ENCODE data around the gene RNASE8. TPM values are rescaled to one million over a fixed set of nuclear protein-coding genes. Genes with fewer than 3 reads are reported as not detected.

Gene RNASE8
- total RNA-seq, 1 donor from 2014 or later = not detected

GRCh38 chr14:21090940-21091663 lies 33.5 kb downstream of the RNASE8 start:
- H3K9me3 Mint-ChIP-seq = peaks cover 9% of the 10 kb centered on the region
- Histone ChIP-seq H3K4me1 (peaks cover 45% of the 10 kb centered on the region), H3F3A (ENCODE audit: low read depth) (peaks cover 91% of the 10 kb centered on the region), H3K4me2 (peak overlapping the region; percentile 87), H3K9me3 (ENCODE audit: low read depth) (no peaks in the 10 kb centered on the region), H3K79me2 (ENCODE audit: low read depth) (peaks cover 58% of the 10 kb centered on the region), H2AFZ (replicated peaks) (no peak overlapping the region), H3K4me3 (no peak overlapping the region), H3K36me3 (peaks cover 5% of the 10 kb centered on the region), H3K27ac (peak overlapping the region; percentile 38), H4K20me1 (ENCODE audit: low read depth) (peaks cover 84% of the 10 kb centered on the region), H3K9ac (no peak overlapping the region), H3K27me3 (peaks cover 3% of the 10 kb centered on the region)
- peak overlapping the region; percentile 69 for H3K4me3 Mint-ChIP-seq
- peak overlapping the region; percentile 89 for H3K27ac Mint-ChIP-seq
- peaks cover 44% of the 10 kb centered on the region for H3K36me3 Mint-ChIP-seq
- H3K27me3 Mint-ChIP-seq (ENCODE audit: insufficient read depth, low read depth) = peaks cover 30% of the 10 kb centered on the region
- TF ChIP-seq EZH2 (IDR thresholded peaks at IDR 0.05) = no peak
- no peak for TF ChIP-seq CTCF (IDR thresholded peaks at IDR 0.05)
- TF ChIP-seq EZH2phosphoT487 (IDR thresholded peaks at IDR 0.05) = no peak
- H3K4me1 Mint-ChIP-seq = peaks cover 69% of the 10 kb centered on the region
- DNase-seq (ENCODE audit: low spot score) = no peak

- Histone ChIP-seq H3F3A (ENCODE audit: low read depth) (peaks cover 91% of the 10 kb centered on the region), H3K36me3 (peaks cover 5% of the 10 kb centered on the region), H2AFZ (replicated peaks) (no peak overlapping the region), H3K4me1 (peaks cover 52% of the 10 kb centered on the region), H3K79me2 (ENCODE audit: low read depth) (peaks cover 66% of the 10 kb centered on the region), H3K27me3 (peaks cover 3% of the 10 kb centered on the region), H4K20me1 (ENCODE audit: low read depth) (peaks cover 89% of the 10 kb centered on the region), H3K27ac (no peak overlapping the region), H3K9ac (no peak overlapping the region), H3K4me3 (peak overlapping the region; percentile 27), H3K9me3 (ENCODE audit: low read depth) (no peaks in the 10 kb centered on the region), H3K4me2 (peak overlapping the region; percentile 87)
- Mint-ChIP-seq H3K36me3 (peaks cover 38% of the 10 kb centered on the region), H3K27ac (peak overlapping the region; percentile 89), H3K27me3 (ENCODE audit: insufficient read depth, low read depth) (peaks cover 30% of the 10 kb centered on the region), H3K4me1 (peaks cover 71% of the 10 kb centered on the region), H3K4me3 (peak overlapping the region; percentile 69), H3K9me3 (peaks cover 7% of the 10 kb centered on the region)
- TF ChIP-seq CTCF (IDR thresholded peaks at IDR 0.05) = no peak
- TF ChIP-seq EZH2 (IDR thresholded peaks at IDR 0.05) = no peak
- no peak for TF ChIP-seq EZH2phosphoT487 (IDR thresholded peaks at IDR 0.05)
- no peak for DNase-seq (ENCODE audit: low spot score)
These were observed 34.2 kb downstream of the RNASE8 start for GRCh38 chr14:21091821-21092272.

GRCh38 chr14:21092273-21093011 lies 34.8 kb downstream of the RNASE8 start:
- peaks cover 86% of the 10 kb centered on the region for H4K20me1 ChIP-seq (ENCODE audit: low read depth)
- DNase-seq (ENCODE audit: low spot score) = peak; percentile 87
- Mint-ChIP-seq H3K4me3 (peak overlapping the region; percentile 95), H3K9me3 (peaks cover 6% of the 10 kb centered on the region), H3K4me1 (peaks cover 73% of the 10 kb centered on the region), H3K36me3 (peaks cover 35% of the 10 kb centered on the region), H3K27me3 (ENCODE audit: insufficient read depth, low read depth) (peaks cover 28% of the 10 kb centered on the region), H3K27ac (no peak overlapping the region)
- H3F3A ChIP-seq (ENCODE audit: low read depth) = peaks cover 91% of the 10 kb centered on the region
- H3K4me1 ChIP-seq = peaks cover 54% of the 10 kb centered on the region
- H3K9ac ChIP-seq = no peak overlapping the region
- peaks cover 3% of the 10 kb centered on the region for H3K27me3 ChIP-seq
- H3K9me3 ChIP-seq (ENCODE audit: low read depth) = no peaks in the 10 kb centered on the region
- peak overlapping the region; percentile 53 for H3K4me3 ChIP-seq
- H3K27ac ChIP-seq = peak overlapping the region; percentile 100
- H3K4me2 ChIP-seq = peak overlapping the region; percentile 87
- H2AFZ ChIP-seq (replicated peaks) = no peak overlapping the region
- H3K79me2 ChIP-seq (ENCODE audit: low read depth) = peaks cover 72% of the 10 kb centered on the region
- TF ChIP-seq EZH2phosphoT487 (IDR thresholded peaks at IDR 0.05) = no peak
- peak; percentile 97 for TF ChIP-seq CTCF (IDR thresholded peaks at IDR 0.05)
- no peak for TF ChIP-seq EZH2 (IDR thresholded peaks at IDR 0.05)
- H3K36me3 ChIP-seq = peaks cover 5% of the 10 kb centered on the region

Data from neural progenitor cell (in vitro differentiated cells).